CD4-positive, alpha-beta memory T cell (primary cell): ENCODE results near the gene NRXN2. TPM values are rescaled to one million over a fixed set of nuclear protein-coding genes. Genes with fewer than 3 reads are reported as not detected.

ENCODE experiments used
- CTCF ChIA-PET: fragments of 350-600 bp; sonication (Branson Sonifier 250); formaldehyde crosslinking; loops from one replicate; lab custom pipeline; 2021; ENCODE audit warnings: inconsistent platforms; ENCODE audit not compliant: partially characterized antibody; lab: Charles Lee
- POLR2A ChIA-PET: fragments of 350-600 bp; sonication (Branson Sonifier 250); formaldehyde crosslinking; loops from one replicate; lab custom pipeline; 2021; ENCODE audit not compliant: partially characterized antibody; lab: Charles Lee
- DNase-seq, 5 donors: peaks; one replicate each; pipeline versions ENCODE4 v3.0.0 to v3.0.0-alpha.2; 2020 to 2022; ENCODE audit warnings: mixed read lengths in 1 of 5
- H3K27ac ChIP-seq: one replicate; pipeline ENCODE4 v1.7.0; 2013; ENCODE audit warnings: low read depth, low read length
- H3K27me3 ChIP-seq: 2 replicates; pipeline ENCODE4 v1.7.0; 2013; ENCODE audit warnings: mild to moderate bottlenecking, low read length, moderate library complexity; ENCODE audit not compliant: insufficient read depth
- H3K36me3 ChIP-seq: 2 replicates; pipeline ENCODE4 v1.7.0; 2013; ENCODE audit warnings: mild to moderate bottlenecking, low read length, moderate library complexity; ENCODE audit not compliant: insufficient read depth
- H3K4me1 ChIP-seq: 2 replicates; pipeline ENCODE4 v1.7.0; 2013; ENCODE audit warnings: mild to moderate bottlenecking, low read length, moderate library complexity; ENCODE audit not compliant: insufficient read depth
- H3K4me3 ChIP-seq, 2 donors: one replicate each; pipeline ENCODE4 v1.7.0; 2013; ENCODE audit warnings: low read length in 2 of 2, mild to moderate bottlenecking in 1 of 2
- H3K9me3 ChIP-seq, 2 donors: one replicate each; pipeline ENCODE4 v1.7.0; 2013; ENCODE audit warnings: low read length in 2 of 2, control low read depth in 1 of 2; ENCODE audit not compliant: control insufficient read depth in 1 of 2
- H3K27ac Mint-ChIP-seq, 7 donors: one replicate each; pipeline ENCODE4 v1.8.0; 2020 to 2021; ENCODE audit warnings: mixed read lengths in 7 of 7, mild to moderate bottlenecking in 6 of 7, inconsistent platforms in 3 of 7, moderate library complexity in 3 of 7
- H3K27me3 Mint-ChIP-seq, 2 donors: one replicate each; pipeline ENCODE4 v1.8.0; 2020 to 2021; ENCODE audit warnings: mixed read lengths in 2 of 2
- H3K36me3 Mint-ChIP-seq, 2 donors: one replicate each; pipeline ENCODE4 v1.8.0; 2020 to 2021; ENCODE audit warnings: mixed read lengths in 2 of 2, inconsistent platforms in 1 of 2, mild to moderate bottlenecking in 1 of 2
- H3K4me1 Mint-ChIP-seq, 4 donors: one replicate each; pipeline ENCODE4 v1.8.0; 2020 to 2021; ENCODE audit warnings: mixed read lengths in 4 of 4, mild to moderate bottlenecking in 1 of 4
- H3K4me3 Mint-ChIP-seq, 8 donors: one replicate each; pipeline ENCODE4 v1.8.0; 2020 to 2021; ENCODE audit warnings: mixed read lengths in 8 of 8, mild to moderate bottlenecking in 7 of 8, moderate library complexity in 6 of 8, inconsistent platforms in 3 of 8
- H3K9me3 Mint-ChIP-seq, 8 donors: one replicate each; pipeline ENCODE4 v1.8.0; 2020 to 2021; ENCODE audit warnings: mixed read lengths in 8 of 8, mild to moderate bottlenecking in 5 of 8, inconsistent platforms in 3 of 8, moderate library complexity in 1 of 8
- intact Hi-C: fragments of 100-400 bp; cut with micrococcal nuclease; formaldehyde crosslinking; loops from one replicate; pipeline ENCODE4 v1.15.1; 2023
- polyA plus RNA-seq, 2 donors: library from polyadenylated mRNA; unstranded; fragments of 300-500 nt; fragmentation: Illumina TruSeq; gene quantifications; one replicate each; pipeline ENCODE4 v1.2.3, GENCODE V29; 2021
- total RNA-seq, 2 experiments: library from RNA; stranded (reverse); gene quantifications; one replicate each; pipeline ENCODE4 v1.2.3, GENCODE V29; 2021

NRXN2 gene
- total and polyA plus RNA-seq, 4 experiments from 2014 or later, result 0.30 TPM; not detected in 3

DNA sequence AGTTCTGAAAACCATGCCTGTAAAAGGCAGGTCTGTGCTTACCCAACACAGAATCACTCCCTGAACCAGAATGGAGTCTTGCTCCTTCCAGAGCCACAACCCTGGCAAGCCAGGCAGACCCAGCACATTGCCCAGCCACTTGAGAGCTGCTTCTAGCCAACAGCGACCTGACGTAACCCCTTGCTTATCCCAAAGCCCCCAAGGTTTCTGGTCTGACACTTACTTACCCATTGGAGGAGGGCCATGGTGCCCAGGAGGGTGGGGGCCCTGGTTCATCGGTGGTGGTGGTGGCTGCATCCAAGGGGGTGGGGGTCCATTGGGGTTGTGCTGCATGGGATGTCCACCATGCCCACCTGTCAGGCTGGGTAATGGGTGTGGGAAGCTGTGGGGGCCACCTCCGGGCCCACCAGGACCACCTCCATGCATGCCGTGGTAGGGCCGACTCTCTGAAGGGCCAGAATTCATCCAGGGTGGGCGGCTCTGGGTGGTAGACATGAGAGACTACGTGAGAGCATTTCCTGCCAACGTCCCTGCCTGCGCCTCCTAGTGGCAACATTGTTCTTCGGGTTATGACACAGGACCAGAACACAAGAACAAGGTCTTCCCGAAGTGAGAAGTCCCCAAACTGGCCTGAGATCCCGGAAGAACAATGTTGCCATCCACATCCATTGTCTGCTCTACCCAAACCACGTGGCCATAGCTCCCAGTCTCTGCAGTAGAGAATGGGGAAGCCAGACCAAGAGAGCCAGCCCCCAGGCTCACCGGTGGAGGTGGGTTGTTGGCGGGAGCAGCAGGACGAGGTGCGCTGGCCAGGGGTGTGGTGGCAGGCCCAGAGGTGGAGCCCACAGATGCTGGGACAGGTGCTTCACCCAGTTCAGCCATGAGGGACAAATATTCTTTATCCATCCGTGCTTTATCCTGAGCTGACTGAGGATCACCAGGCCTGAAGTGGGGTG lies 44.6 kb upstream of the NRXN2 start:
- H3K4me3 Mint-ChIP-seq, result peak overlapping the region; percentile 36 to 85 (median 71)
- POLR2A ChIA-PET, result interaction anchor here (0.8 to 33.1 kb wide), 4 partner anchors 7 to 730 kb away, joined by 3 to 1500 read pairs (median 200); partner anchors contain the start of genes PYGM, RASGRP2 and SF1

DNA sequence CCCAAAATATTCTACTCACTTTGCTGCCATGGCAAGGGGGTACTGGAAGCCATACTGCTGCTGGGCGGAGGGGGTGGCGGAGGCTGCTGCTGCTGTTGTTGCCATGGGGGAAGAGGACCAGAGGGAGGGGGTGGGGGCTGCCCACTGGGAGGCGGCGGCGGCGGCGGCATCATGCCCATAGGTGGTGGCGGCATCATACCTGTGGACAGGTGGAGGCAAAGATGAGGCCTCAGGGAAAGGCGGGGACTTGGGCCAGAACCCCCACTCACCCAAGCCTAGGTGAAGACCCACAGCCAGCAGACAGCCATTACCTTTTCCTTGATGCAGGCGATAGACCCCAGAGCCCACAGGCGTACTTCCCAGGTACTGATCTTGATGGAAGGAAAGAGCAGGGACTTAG lies 43.9 kb upstream of the NRXN2 start:
- Histone ChIP-seq H3K27ac (peak overlapping the region; percentile 57), H3K9me3 (no peaks in the 10 kb centered on the region), H3K4me1 (peaks cover 97% of the 10 kb centered on the region), H3K4me3 (peak overlapping the region in 1 of 2 donors; percentile 11), H3K27me3 (no peaks in the 10 kb centered on the region), H3K36me3 (peaks cover 84% of the 10 kb centered on the region)
- Mint-ChIP-seq H3K4me1 (peaks cover 63 to 96% (median 84%) of the 10 kb centered on the region in 4 donors), H3K9me3 (peaks cover 0 to 22% (median 0%) of the 10 kb centered on the region in 8 donors), H3K27ac (peak overlapping the region in 6 of 7 donors; percentile 89 to 97 (median 93)), H3K4me3 (peak overlapping the region in 3 of 8 donors; percentile 5 to 85 (median 36)), H3K36me3 (peaks cover 83 to 89% of the 10 kb centered on the region in 2 donors), H3K27me3 (no peaks in the 10 kb centered on the region)
- intact Hi-C loops, result loop anchor here (1.0 kb wide), 1 partner anchor 24 kb away; no protein-coding TSS in a partner anchor
- POLR2A ChIA-PET, result interaction anchor here (1.5 to 33.1 kb wide), 3 partner anchors 8 to 731 kb away, joined by 3 to 1500 read pairs (median 398); partner anchors contain the start of genes RASGRP2 and SF1
- CTCF ChIA-PET, result interaction anchor here (1.7 to 1.9 kb wide), 2 partner anchors 12 to 23 kb away, joined by 15 to 32 read pairs; partner anchors contain the start of genes RASGRP2 and SF1
- DNase-seq, result peak in 1 of 5 donors; percentile 28

More for the DNA sequence above, 44.6 kb upstream of the NRXN2 start:
- Mint-ChIP-seq H3K4me1 (peaks cover 62 to 96% (median 84%) of the 10 kb centered on the region in 4 donors), H3K36me3 (peaks cover 84 to 89% of the 10 kb centered on the region in 2 donors), H3K9me3 (peaks cover 0 to 17% (median 0%) of the 10 kb centered on the region in 8 donors), H3K27me3 (no peaks in the 10 kb centered on the region), H3K27ac (peak overlapping the region; percentile 89 to 97 (median 94))
- Histone ChIP-seq H3K27ac (peak overlapping the region; percentile 57), H3K4me3 (peak overlapping the region in 1 of 2 donors; percentile 11), H3K27me3 (no peaks in the 10 kb centered on the region), H3K9me3 (no peaks in the 10 kb centered on the region), H3K36me3 (peaks cover 87% of the 10 kb centered on the region), H3K4me1 (peaks cover 97% of the 10 kb centered on the region)
- CTCF ChIA-PET, result interaction anchor here (0.8 to 1.9 kb wide), 10 partner anchors 9 to 79 kb away, joined by 3 to 32 read pairs (median 5); partner anchors contain the start of genes RASGRP2 and SF1
- intact Hi-C loops, result loop anchor here (1.0 kb wide), 1 partner anchor 24 kb away; no protein-coding TSS in a partner anchor
- DNase-seq, result peak; percentile 74 to 81 (median 78)

DNA sequence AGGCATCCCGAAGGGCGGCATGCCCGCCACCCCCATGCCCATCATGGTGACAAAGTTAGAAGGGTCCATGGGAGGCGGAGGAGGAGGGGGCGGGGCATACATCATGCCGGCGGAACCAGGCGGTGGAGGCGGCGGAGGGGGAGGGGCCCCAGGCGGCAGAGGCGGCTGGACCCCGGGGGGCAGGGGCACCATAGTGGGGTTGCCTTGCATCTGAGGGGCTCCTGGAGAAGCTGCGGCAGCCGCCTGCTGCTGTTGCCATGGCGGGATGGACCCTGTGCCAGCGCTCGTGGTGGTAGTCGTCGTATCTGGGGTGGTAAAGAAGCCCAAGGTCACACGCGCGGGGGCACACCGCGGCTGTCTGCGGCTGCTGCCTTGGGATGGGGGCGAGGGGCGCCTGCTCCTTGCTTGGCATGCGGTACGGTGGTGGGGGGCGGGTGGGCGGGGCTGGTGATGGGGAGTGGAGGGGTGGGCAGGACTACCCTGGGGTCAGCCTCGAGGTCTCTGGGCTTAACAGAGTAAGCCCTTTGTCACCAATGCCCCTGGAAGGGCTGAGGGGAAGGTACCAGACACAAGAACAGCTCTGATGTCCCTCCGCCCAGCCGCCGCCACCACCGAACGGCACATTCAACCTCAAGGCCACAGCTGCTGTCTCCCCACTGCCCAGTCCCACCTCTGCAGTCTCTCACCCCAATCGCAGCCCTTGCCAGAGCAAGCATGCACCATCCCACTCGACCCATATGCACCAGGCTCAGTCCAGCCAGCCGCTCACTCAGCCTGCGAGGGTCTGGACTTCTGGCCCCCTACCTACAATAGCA lies 43.1 kb upstream of the NRXN2 start:
- Mint-ChIP-seq H3K27me3 (no peaks in the 10 kb centered on the region), H3K9me3 (peaks cover 0 to 22% (median 0%) of the 10 kb centered on the region in 8 donors), H3K27ac (peak overlapping the region; percentile 60 to 94 (median 77)), H3K4me3 (peak overlapping the region in 7 of 8 donors; percentile 13 to 90 (median 74)), H3K4me1 (peaks cover 61 to 96% (median 82%) of the 10 kb centered on the region in 4 donors), H3K36me3 (peaks cover 75 to 83% of the 10 kb centered on the region in 2 donors)
- Histone ChIP-seq H3K27ac (no peak overlapping the region), H3K4me1 (peaks cover 97% of the 10 kb centered on the region), H3K4me3 (no peak overlapping the region), H3K9me3 (no peaks in the 10 kb centered on the region), H3K27me3 (no peaks in the 10 kb centered on the region), H3K36me3 (peaks cover 76% of the 10 kb centered on the region)
- intact Hi-C loops, result no loop called here
- peak in 1 of 5 donors; percentile 45 for DNase-seq
- CTCF ChIA-PET, result interaction anchor here (7.6 kb wide), 1 partner anchor 21 kb away, joined by 135 read pairs; the partner anchor contains the start of gene RASGRP2
- POLR2A ChIA-PET, result interaction anchor here (0.8 to 33.1 kb wide), 4 partner anchors 9 to 38 kb away, joined by 4 to 1500 read pairs (median 202); partner anchors contain the start of genes MAP4K2, RASGRP2 and SF1

DNA sequence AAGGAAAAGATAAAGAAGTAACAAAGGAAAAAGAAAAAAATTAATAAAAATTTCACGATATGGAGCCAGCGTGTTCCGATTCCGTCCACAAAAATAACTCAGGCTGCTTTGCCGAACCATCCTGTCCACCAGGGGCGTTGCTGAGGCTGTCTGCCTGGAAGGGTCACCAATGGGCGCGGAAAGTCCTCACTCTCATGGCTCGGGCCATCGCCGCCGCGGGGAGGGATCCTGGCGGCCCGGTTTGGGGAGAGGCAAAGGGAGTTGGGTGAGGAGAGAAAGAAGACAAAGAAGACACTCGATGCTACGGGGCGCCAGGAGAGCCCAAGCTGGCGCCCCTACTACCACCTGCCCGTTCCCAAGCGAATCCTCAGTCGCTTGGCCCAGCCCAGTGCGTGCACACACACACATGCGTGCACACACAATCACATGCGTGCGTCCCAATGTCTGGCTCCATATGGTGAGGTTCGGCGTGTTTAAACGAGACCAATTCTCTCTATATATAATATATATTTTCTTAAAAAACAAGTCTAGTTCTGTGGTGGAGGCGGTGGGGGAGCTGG lies 42.4 kb upstream of the NRXN2 start:
- no peaks in the 10 kb centered on the region for H3K27me3 Mint-ChIP-seq
- intact Hi-C loops, result no loop called here
- peaks cover 72 to 79% of the 10 kb centered on the region in 2 donors for H3K36me3 Mint-ChIP-seq

DNA sequence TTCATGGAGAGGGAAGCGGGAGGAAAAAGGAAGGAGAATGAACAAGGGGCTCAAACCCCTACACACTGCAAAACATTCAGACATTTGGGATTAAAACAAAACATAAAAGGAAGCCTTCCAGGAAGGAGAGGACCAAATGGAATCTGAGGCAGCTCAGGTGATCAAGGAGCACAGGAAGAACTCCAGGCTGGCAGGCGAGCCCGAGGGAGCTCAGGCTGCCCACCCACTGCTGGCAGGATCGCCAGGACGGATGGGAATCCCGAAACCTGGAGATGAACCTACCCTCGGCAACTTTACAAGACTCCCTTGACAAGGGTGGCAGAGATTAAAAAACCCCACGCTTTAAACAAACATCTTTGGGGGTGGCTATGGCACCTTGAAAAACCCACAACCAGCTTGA lies 41.8 kb upstream of the NRXN2 start:
- Histone ChIP-seq H3K4me3 (peak overlapping the region in 1 of 2 donors; percentile 15), H3K36me3 (peaks cover 63% of the 10 kb centered on the region), H3K9me3 (no peaks in the 10 kb centered on the region), H3K4me1 (peaks cover 97% of the 10 kb centered on the region), H3K27me3 (no peaks in the 10 kb centered on the region), H3K27ac (peak overlapping the region; percentile 47)
- Mint-ChIP-seq H3K9me3 (peaks cover 0 to 24% (median 0%) of the 10 kb centered on the region in 8 donors), H3K36me3 (peaks cover 67 to 74% of the 10 kb centered on the region in 2 donors), H3K4me1 (peaks cover 61 to 98% (median 86%) of the 10 kb centered on the region in 4 donors), H3K4me3 (peak overlapping the region; percentile 63 to 90 (median 84)), H3K27me3 (no peaks in the 10 kb centered on the region), H3K27ac (peak overlapping the region; percentile 70 to 91 (median 88))
- CTCF ChIA-PET, result interaction anchor here (0.9 to 7.6 kb wide), 4 partner anchors 10 to 20 kb away, joined by 4 to 135 read pairs (median 24); partner anchors contain the start of genes RASGRP2 and SF1
- POLR2A ChIA-PET, result interaction anchor here (0.8 to 33.1 kb wide), 9 partner anchors 10 to 120 kb away, joined by 3 to 1500 read pairs (median 4); partner anchors contain the start of genes MAP4K2, RASGRP2 and SF1
- DNase-seq, result peak in 1 of 5 donors; percentile 25
- intact Hi-C loops, result no loop called here

More for the DNA sequence above, 42.4 kb upstream of the NRXN2 start:
- H3K4me3 Mint-ChIP-seq, result peak overlapping the region; percentile 63 to 90 (median 84)
- DNase-seq, result peak in 1 of 5 donors; percentile 37
- POLR2A ChIA-PET, result interaction anchor here (0.8 to 33.1 kb wide), 5 partner anchors 10 to 38 kb away, joined by 3 to 1500 read pairs (median 5); partner anchors contain the start of genes MAP4K2, RASGRP2 and SF1
- Histone ChIP-seq H3K4me1 (peaks cover 97% of the 10 kb centered on the region), H3K27ac (peak overlapping the region; percentile 47), H3K4me3 (no peak overlapping the region), H3K9me3 (no peaks in the 10 kb centered on the region), H3K27me3 (no peaks in the 10 kb centered on the region), H3K36me3 (peaks cover 69% of the 10 kb centered on the region)
- CTCF ChIA-PET, result interaction anchor here (2.4 to 7.6 kb wide), 3 partner anchors 10 to 21 kb away, joined by 13 to 135 read pairs (median 35); partner anchors contain the start of gene RASGRP2
- peak overlapping the region; percentile 55 to 91 (median 88) for H3K27ac Mint-ChIP-seq
- H3K9me3 Mint-ChIP-seq, result peaks cover 0 to 24% (median 0%) of the 10 kb centered on the region in 8 donors
- H3K4me1 Mint-ChIP-seq, result peaks cover 61 to 96% (median 83%) of the 10 kb centered on the region in 4 donors
